Prostate gland (tissue), 2 donors: Measurements from ENCODE around the gene ZNF74.

Experiments used
- POLR2A ChIP-seq: fragments of 450-650 bp; IDR thresholded peaks from one replicate; pipeline ENCODE4 v1.6.1; 2016; ENCODE audit warnings: antibody characterized with exemption, mild to moderate bottlenecking
- TF ChIP-seq, protein P1 (sequence below), 4 experiments: fragments of 200-600 bp in 2 of 4; fragments of 450-650 bp in 2 of 4; sonication (generic) in 2 of 4; IDR thresholded peaks; 1 replicate in 3 of 4; 2 replicates in 1 of 4; pipeline ENCODE4 v1.5.1; 2016 to 2019; ENCODE audit warnings: antibody characterized with exemption in 4 of 4, mild to moderate bottlenecking in 2 of 4, moderate library complexity in 2 of 4

DNA sequence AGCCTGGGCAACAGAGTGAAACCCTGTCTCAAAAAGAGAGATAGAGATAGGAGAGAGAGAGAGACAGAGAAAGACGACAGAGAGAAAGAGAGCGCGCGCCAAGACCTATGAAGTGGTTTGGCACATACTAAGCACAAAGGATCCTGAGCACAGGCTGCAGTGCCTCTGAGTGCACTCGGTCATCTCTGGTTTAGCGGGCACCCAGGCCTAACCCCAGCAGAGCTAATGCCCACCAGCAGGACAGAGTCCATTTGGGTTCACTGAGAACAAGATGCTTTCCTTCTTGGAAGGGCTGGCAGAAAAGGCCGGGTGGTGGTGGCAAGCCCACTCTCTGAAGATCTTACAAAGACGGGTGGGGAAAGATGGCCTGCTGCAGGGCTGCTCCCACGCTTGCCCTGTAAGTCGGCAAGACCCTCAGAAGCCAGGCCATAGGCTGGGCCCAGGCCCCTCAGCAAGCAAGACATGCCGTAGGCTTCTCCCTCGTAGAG, 40.4 kb downstream of the ZNF74 start:
- no peak for TF ChIP-seq POLR2A
- TF ChIP-seq, protein P1, sequence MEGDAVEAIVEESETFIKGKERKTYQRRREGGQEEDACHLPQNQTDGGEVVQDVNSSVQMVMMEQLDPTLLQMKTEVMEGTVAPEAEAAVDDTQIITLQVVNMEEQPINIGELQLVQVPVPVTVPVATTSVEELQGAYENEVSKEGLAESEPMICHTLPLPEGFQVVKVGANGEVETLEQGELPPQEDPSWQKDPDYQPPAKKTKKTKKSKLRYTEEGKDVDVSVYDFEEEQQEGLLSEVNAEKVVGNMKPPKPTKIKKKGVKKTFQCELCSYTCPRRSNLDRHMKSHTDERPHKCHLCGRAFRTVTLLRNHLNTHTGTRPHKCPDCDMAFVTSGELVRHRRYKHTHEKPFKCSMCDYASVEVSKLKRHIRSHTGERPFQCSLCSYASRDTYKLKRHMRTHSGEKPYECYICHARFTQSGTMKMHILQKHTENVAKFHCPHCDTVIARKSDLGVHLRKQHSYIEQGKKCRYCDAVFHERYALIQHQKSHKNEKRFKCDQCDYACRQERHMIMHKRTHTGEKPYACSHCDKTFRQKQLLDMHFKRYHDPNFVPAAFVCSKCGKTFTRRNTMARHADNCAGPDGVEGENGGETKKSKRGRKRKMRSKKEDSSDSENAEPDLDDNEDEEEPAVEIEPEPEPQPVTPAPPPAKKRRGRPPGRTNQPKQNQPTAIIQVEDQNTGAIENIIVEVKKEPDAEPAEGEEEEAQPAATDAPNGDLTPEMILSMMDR (IDR thresholded peaks at IDR 0.05) = no peak
